ENCODE results near the gene TXNDC17. TPM values are rescaled to one million over a fixed set of nuclear protein-coding genes. Genes with fewer than 3 reads are reported as not detected.

Gene TXNDC17
- total and polyA plus RNA-seq, 4 donors: 33.1 to 255 (median 132) TPM

DNA sequence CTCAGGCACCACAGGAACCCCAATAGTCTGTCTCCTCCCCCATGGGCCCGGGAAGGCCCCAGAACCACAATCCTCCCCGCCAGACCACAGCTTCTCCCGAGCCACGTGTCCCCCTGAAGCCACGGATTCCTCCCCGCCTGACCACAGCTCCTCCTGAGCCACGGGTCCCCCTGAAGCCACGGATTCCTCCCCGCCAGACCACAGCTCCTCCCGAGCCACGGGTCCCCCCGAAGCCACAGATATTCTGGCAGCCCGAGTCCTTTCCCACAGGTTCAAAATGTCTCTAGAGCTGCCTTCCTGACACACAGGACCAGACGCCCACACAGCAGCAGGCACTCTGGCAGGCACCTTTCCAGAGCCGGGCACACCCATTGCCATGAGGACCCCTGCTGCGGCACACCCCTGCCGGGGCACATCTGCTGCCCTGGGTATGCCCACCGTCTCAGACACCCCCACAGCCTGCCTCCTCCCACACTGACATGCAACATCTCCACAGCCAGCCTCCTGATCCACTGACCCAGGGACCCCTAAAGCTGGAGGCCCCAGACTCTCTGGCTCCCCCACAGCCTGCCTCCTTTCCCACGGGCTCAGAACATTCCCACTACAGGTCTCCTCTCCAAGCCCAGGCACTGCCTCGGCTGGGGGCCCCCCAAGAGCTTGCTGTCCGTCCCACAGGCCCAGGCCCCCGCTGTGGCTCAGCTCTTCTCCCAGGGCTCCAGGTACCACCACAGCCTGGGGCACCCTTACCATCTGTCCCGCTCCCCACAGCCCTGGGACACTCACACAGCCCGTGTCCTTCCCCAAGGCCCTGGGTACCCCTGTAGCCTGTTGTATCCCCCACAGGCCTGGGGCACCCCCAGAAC lies 2.6 kb upstream of the TXNDC17 start:
- no peak for ATAC-seq (ENCODE audit: insufficient read depth, low FRiP score)
- peaks cover 5 to 15% (median 13%) of the 10 kb centered on the region in 5 donors for H3K4me1 ChIP-seq (ENCODE audit: control insufficient read depth in 5 of 5, insufficient read depth in 5 of 5, low read length in 5 of 5)
- TF ChIP-seq, protein P1, sequence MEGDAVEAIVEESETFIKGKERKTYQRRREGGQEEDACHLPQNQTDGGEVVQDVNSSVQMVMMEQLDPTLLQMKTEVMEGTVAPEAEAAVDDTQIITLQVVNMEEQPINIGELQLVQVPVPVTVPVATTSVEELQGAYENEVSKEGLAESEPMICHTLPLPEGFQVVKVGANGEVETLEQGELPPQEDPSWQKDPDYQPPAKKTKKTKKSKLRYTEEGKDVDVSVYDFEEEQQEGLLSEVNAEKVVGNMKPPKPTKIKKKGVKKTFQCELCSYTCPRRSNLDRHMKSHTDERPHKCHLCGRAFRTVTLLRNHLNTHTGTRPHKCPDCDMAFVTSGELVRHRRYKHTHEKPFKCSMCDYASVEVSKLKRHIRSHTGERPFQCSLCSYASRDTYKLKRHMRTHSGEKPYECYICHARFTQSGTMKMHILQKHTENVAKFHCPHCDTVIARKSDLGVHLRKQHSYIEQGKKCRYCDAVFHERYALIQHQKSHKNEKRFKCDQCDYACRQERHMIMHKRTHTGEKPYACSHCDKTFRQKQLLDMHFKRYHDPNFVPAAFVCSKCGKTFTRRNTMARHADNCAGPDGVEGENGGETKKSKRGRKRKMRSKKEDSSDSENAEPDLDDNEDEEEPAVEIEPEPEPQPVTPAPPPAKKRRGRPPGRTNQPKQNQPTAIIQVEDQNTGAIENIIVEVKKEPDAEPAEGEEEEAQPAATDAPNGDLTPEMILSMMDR (IDR thresholded peaks at IDR 0.05; ENCODE audit: control extremely low read depth, extremely low read depth): no peak
- peak overlapping the region in 1 of 2 donors; percentile 21 for H3K9ac ChIP-seq (ENCODE audit: insufficient read depth in 1 of 2, low read length in 2 of 2)
- H3K36me3 ChIP-seq (ENCODE audit: control insufficient read depth in 4 of 4, insufficient read depth in 4 of 4, low read length in 4 of 4): peaks cover under 1 to 13% (median 4%) of the 10 kb centered on the region in 4 donors
- no peak for DNase-seq
- no peaks in the 10 kb centered on the region for H3K9me3 ChIP-seq (ENCODE audit: control insufficient read depth in 4 of 4, insufficient read depth in 3 of 4, low read length in 3 of 4)
- H3K27me3 ChIP-seq (ENCODE audit: control insufficient read depth in 3 of 3, insufficient read depth in 3 of 3, low read length in 2 of 3): no peaks in the 10 kb centered on the region
- H3K27ac ChIP-seq (ENCODE audit: low read depth in 1 of 2, low read length in 1 of 2): no peak overlapping the region
- 55 to 70% methylated on average over 24 of the region's 24 CpGs for WGBS, 2 donors
- no peak overlapping the region for H3K4me3 ChIP-seq

DNA sequence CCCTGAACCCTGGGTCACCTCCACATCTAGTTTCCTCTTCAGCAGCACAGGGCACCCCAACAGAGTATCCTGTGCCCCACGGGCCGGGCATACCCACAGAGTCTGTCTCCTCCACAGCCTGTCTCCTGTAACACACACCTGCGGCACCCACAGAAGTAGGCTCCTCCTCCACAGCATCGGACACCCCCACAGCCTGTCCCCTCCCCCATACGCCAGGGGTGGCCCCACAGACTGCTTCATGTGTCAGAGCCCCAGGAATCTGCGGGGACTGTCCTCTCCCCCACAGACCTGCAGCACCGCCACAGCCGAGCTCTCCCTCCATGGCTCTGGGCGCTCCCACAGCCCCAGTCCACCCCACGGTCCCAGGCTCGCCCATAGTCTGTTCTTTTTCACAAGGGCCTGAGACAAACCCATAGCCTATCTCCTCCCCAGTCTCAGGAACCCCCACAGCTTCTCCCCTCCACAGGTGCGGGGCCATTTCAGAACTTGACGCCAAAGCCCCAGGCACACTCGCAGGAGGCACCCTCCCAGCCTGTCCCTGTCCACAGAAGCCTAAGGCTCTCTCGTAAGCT lies 1.8 kb upstream of the TXNDC17 start:
- Histone ChIP-seq H3K36me3 (ENCODE audit: control insufficient read depth in 4 of 4, insufficient read depth in 4 of 4, low read length in 4 of 4) (peaks cover 0 to 12% (median 8%) of the 10 kb centered on the region in 4 donors), H3K4me1 (ENCODE audit: control insufficient read depth in 5 of 5, insufficient read depth in 5 of 5, low read length in 5 of 5) (peaks cover 5 to 17% (median 13%) of the 10 kb centered on the region in 5 donors), H3K4me3 (no peak overlapping the region), H3K27ac (ENCODE audit: low read depth in 1 of 2, low read length in 1 of 2) (no peak overlapping the region), H3K27me3 (ENCODE audit: control insufficient read depth in 3 of 3, insufficient read depth in 3 of 3, low read length in 2 of 3) (no peaks in the 10 kb centered on the region), H3K9ac (ENCODE audit: insufficient read depth in 1 of 2, low read length in 2 of 2) (peak overlapping the region; percentile 53 to 78), H3K9me3 (ENCODE audit: control insufficient read depth in 4 of 4, insufficient read depth in 3 of 4, low read length in 3 of 4) (no peaks in the 10 kb centered on the region)
- WGBS, 2 donors: 48 to 59% methylated on average over 15 of the region's 15 CpGs
- DNase-seq: no peak
- ATAC-seq (ENCODE audit: insufficient read depth, low FRiP score): no peak
- TF ChIP-seq, protein P1 (IDR thresholded peaks at IDR 0.05; ENCODE audit: control extremely low read depth, extremely low read depth): no peak

DNA sequence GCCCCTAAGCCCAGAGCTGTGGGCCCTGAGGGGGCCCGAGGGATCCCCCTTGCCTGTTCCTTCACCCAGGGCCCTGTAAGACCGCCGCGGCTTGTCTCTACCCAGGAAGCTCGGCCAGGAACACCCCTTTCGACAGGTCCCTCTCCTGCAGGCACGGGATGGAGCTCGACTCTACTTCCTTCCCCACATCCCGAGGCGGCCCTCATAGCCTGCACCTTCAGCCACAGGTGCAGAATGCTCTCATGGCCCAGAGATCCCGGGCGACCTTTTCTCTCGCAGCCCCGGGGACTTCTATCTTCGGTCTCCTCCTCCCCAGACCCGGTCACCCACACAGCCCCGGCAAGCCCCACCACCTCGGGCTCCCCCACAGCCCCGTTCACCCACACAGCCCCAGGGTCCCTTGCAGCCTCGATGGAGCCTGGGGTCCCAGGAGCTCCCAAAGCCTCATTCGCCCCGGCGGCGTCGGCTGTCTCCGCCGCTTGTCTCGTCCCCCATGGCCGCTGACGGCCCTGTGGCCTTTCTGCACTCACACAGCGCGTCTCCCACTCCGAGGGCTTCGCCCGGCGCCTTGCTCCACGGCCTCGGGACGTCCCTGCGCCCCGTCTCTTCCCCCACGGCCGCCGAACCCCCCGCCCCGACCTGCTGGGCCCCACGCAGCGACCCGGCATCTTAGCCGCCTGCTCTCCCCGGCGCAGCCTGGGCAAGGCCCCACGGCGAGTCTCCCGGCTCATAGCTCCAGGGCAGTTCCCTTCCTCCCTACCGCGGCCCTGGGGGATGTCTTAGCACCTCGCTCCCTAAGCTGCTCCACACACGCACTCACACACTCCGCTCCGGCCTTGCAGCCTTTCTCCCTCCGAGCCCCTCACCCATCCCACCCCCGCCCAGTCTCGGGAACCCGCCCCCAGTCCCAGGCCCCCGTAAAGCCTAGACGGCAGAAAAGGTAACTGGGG lies 999 bp upstream of the TXNDC17 start:
- 0 to 1% methylated on average over 64 to 67 of the region's 67 CpGs for WGBS, 2 donors
- Histone ChIP-seq H3K9ac (ENCODE audit: insufficient read depth in 1 of 2, low read length in 2 of 2) (peak overlapping the region; percentile 53 to 78), H3K4me1 (ENCODE audit: control insufficient read depth in 5 of 5, insufficient read depth in 5 of 5, low read length in 5 of 5) (peaks cover 5 to 17% (median 13%) of the 10 kb centered on the region in 5 donors), H3K9me3 (ENCODE audit: control insufficient read depth in 4 of 4, insufficient read depth in 3 of 4, low read length in 3 of 4) (no peaks in the 10 kb centered on the region), H3K27me3 (ENCODE audit: control insufficient read depth in 3 of 3, insufficient read depth in 3 of 3, low read length in 2 of 3) (no peaks in the 10 kb centered on the region), H3K36me3 (ENCODE audit: control insufficient read depth in 4 of 4, insufficient read depth in 4 of 4, low read length in 4 of 4) (peaks cover 0 to 11% (median 8%) of the 10 kb centered on the region in 4 donors), H3K4me3 (peak overlapping the region; percentile 83), H3K27ac (ENCODE audit: low read depth in 1 of 2, low read length in 1 of 2) (peak overlapping the region; percentile 90 to 91)
- ATAC-seq (ENCODE audit: insufficient read depth, low FRiP score): peak; percentile 5
- peak in 1 of 3 donors; percentile 18 for DNase-seq
- TF ChIP-seq, protein P1 (IDR thresholded peaks at IDR 0.05; ENCODE audit: control extremely low read depth, extremely low read depth): no peak
